NCI-H510A (cell line): ENCODE results near the gene ARHGAP1.

Experiments used
- DNase-seq: peaks from one replicate; lab custom pipeline; 2025; lab: John Stamatoyannopoulos, UW

Gene ARHGAP1

DNA sequence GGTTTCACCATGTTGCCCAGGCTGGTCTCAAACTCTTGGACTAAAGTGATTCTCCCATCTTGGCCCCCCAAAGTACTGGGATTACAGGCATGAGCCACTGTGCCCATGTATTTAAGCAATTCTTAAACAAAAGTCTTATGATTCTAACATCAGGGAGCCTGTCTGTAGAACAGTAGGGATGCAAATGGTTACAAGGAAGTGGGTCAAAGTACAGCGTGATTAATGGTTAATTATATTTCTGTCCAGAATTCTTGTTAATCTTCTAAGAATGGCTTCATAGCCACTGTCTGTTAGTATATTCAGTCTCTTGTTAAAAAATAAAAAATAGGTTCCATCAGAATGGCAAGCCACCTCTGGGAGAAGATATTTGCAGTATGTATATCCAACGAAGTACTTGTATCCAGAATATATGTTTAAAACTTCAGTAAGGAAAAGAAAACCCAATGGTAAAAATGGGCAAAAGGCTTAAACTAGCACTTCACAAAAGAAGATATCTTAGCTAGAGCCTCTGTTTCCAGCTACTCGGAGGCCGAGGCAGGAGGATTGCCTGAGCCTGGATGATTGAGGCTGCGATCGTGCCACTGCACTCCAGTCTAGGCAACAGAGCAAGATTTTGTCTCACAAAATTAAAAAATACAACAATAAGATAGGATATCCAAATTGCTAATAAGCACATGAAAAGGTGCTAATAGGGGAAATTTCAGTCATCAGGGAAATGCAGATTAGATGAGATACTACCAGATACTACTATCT, 60.2 kb downstream of the ARHGAP1 start:
- DNase-seq = no peak

DNA sequence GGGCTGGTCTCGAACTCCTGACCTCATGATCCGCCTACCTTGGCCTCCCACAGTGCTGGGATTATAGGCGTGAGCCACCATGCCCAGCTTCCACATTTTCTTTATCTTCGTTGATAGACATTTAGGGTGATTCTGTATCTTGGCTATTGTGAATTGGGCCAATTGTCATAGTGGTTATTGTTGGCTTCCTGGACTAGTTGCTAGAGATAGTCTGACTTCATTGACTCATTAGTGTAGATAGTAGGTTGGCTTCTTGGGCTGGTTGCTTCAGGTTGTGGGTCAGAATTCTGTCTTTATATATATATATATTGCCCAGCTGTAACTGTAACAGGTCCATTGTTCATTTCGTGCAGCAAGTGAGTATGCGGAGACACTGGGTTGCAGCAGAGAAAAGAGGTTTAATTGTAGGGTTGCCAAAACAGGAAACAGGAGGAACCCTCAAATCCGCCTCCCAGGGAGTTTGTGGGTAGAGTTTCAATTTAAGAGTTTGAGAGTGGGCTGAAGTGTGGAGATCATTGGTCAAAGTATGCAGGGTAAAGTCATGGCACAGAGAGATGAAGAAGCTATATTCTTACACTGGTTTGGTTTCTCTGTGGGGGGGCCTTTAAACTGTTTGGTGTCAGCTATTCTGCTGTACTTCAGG, 61.1 kb downstream of the ARHGAP1 start:
- DNase-seq = no peak

DNA sequence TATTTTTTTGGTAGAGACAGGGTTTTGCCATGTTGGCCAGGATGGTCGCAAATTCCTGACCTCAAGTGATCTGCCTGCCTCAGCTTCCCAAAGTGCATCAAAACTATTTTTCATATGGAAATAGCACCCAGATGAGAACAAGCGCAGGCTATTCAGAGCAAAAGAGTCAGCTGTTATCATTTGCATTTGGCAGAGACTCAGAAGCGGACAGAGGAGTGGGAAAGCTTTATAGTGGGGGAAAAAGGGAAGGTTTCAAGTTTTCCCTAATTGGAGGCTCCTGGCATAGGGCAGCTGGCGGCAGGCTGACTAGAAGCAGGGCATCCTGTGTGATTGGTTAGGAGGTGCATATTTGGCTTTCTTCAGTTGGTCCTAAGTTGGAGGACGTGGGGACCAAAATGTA, 62.9 kb downstream of the ARHGAP1 start:
- DNase-seq = no peak

DNA sequence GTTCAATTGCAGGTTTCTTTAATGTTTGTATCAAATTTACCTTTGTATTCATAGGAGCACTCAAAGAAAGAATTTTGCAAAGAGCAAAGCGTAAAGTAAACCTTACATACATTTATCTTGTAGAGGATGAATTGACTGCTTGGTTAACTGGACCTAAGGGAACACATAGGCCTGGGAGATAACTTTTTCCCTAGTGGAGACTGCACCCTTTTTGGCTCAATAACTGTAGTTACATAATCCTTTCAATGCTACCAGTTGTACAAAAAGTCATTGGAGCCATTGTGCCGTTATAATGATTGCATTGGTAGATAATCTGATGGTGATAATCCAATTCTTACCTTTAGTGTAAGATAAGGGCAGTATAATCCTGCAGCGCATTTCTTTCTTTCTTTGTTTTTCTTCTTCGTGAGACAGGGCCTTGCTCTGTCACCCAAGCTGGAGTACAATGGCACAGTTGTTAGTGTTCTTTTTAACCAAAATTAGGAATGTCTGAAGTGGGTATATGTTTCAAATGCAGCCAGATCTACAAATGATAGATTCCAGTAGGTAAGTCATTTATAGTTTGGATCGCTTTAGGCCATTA, 64.8 kb downstream of the ARHGAP1 start:
- DNase-seq = no peak

DNA sequence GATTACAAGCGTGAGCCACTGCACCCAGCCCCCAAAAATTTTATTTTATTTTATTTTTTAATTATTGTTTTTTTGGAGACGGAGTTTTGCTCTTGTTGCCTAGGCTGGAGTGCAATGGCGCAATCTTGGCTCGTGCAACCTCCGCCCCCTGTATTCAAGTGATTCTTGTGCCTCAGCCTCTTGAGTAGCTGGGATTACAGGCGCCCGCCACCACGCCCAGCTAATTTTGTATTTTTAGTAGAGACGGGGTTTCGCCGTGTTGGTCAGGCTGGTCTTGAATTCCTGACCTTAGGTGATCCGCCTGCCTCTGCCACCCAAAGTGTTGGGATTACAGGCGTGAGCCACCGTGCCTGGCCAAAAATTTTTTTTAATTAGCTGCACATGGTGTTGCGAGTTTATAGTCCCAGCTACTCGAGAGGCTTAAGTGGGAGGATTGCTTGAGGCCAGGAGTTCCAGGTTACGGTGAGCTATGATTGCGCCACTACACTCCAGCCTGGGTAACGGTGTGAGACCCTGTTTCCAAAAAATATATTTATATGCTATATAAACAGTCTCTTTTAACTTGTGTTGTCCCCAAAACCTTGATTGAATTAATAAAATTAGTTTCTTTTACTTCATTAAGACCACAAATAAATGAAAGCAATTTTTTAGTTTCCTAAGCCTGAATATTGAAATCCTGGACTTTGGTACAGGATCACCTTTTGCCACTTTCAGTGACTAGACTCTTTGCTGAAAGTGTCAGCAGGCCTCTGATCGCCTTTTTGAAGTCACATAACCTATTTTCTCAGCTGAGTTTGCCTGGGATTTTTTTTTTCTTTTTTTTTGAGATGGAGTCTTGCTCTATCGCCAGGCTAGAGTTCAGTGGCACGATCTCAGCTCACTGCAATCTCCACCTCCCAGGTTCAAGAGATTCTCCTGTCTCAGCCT, 66.9 kb downstream of the ARHGAP1 start:
- no peak for DNase-seq

DNA sequence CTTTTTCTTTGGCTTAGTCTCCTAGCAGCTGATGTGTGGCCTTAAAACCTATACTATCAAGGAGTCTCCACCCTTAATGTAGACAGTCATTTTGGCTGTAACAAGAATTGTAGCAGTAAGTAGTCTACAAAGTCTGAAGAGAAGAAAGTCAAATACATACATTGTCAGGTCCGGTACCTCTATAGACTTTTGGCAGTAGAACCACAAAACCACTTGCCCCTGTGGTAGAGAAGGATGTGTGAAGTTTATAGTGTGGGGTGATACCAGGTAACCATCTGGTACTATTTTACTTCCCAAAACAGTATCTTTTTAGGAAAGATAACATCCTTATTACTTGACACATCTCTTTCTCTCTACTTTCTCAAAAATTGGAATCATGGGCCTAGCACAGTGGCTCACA, 67.9 kb downstream of the ARHGAP1 start:
- DNase-seq = no peak

DNA sequence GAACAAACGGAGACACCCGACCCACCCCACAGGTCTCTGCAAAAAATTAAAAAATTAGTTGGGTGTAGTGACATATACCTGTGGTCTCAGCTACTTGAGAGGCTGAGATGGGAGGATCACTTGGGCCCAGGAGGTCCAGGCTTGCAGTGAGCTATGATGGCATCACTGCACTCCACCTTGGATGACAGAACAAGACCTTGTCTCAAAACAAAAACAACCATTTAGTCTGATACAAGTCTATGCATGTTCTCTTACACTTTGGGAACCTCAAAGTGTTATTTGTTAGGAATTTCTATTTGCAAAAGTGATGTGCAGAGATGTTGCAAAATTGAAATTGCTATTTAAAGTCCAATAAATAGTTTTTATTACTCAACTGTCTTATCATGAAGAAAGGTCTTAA, 68.7 kb downstream of the ARHGAP1 start:
- DNase-seq = no peak

DNA sequence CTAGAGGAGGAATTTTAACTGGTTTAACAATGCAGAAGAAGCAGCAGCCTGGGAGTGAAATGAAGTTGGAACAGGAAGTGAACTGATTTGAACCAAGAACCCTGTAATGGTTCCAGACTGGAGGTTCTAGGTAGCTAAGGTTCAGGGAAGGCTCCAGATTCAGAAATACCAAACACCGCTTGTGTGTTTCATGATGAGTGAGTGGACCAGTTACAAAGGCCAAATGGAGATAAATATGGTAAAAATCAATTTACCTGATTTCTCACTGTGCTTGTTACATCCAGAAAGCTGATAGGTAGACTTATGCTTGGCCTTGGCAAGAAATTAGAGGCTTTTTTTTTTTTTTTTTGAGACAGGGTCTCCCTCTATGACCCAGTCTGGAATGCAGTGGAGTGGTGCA, 70.2 kb downstream of the ARHGAP1 start:
- no peak for DNase-seq

DNA sequence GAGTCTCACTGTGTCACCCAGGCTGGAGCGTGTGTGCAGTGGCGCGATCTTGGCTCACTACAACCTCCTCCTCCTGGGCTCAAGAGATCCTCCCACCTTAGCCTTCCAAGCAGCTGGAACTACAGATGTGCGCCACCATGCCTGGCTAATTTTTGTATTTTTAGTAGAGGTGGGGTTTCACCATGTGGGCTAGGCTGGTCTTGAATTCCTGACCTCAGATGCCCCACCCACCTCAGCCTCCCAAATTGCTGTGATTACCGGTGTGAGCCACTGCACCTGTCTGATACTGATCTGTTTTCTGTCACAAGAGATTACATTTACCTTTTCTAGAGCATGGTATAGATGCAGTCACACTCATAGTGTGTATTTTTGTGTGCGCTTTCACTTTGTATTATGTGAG, 71.5 kb downstream of the ARHGAP1 start:
- no peak for DNase-seq
